Cardiac septum (tissue), 1 donor: ENCODE results near the gene S100A7. TPM values are rescaled to one million over a fixed set of nuclear protein-coding genes. Genes with fewer than 3 reads are reported as not detected.

ENCODE experiments used
- DNase-seq: peaks from one replicate; pipeline ENCODE4 v3.0.0-alpha.2; 2020; ENCODE audit warnings: low spot score
- intact Hi-C: fragments of 100-400 bp; cut with DNase I; formaldehyde crosslinking; loops from one replicate; pipeline ENCODE4 v1.14.0; 2022
- long read RNA-seq: library from polyadenylated mRNA; unstranded; transcript quantifications from one replicate; pipeline ENCODE4 v2.0.0, GENCODE V29; 2021
- total RNA-seq: library from RNA; stranded (reverse); fragmentation: NEBNext Ultra II Directional; extraction: Animal tissue kit (Norgen Biotek cat#: 25700); gene quantifications from one replicate; pipeline ENCODE4 v1.2.1, GENCODE V29; 2021
- donor health status: DM: no; HTN: no; CAD: no.

Gene S100A7
- not detected for total RNA-seq
- long read RNA-seq: 0 reads

GRCh38 chr1:153460551-153460950 is at the start of gene S100A7:
S100A7 (minus strand) TSS chr1:153460651; CDS start chr1:153459013, 1,638 bp downstream.
- intact Hi-C loops: no loop called here
- DNase-seq: no peak

GRCh38 chr1:153509729-153510354 is 49.4 kb upstream of the S100A7 start:
- peak; percentile 80 for DNase-seq
- intact Hi-C loops: loop anchor here (5.0 kb wide), 3 partner anchors 107 to 162 kb away; partner anchors contain the start of genes CHTOP, ILF2 and S100A14

GRCh38 chr1:153509036-153509435 is 48.6 kb upstream of the S100A7 start:
- DNase-seq: no peak
- intact Hi-C loops: loop anchor here (5.0 kb wide), 2 partner anchors 123 to 163 kb away; partner anchors contain the start of genes CHTOP and ILF2

GRCh38 chr1:153507926-153508583 is 47.6 kb upstream of the S100A7 start:
- intact Hi-C loops: loop anchor here (1.0 to 5.0 kb wide), 3 partner anchors 58 to 164 kb away; partner anchors contain the start of genes CHTOP and ILF2
- no peak for DNase-seq

GRCh38 chr1:153506831-153507413 is 46.5 kb upstream of the S100A7 start:
- intact Hi-C loops: loop anchor here (1.0 to 5.0 kb wide), 3 partner anchors 59 to 165 kb away; partner anchors contain the start of genes CHTOP and ILF2
- DNase-seq: peak; percentile 89

GRCh38 chr1:153506386-153506785 is 45.9 kb upstream of the S100A7 start:
- intact Hi-C loops: loop anchor here (5.0 kb wide), 2 partner anchors 126 to 166 kb away; partner anchors contain the start of genes CHTOP and ILF2

GRCh38 chr1:153505576-153505975 is 45.1 kb upstream of the S100A7 start:
- no peak for DNase-seq
- intact Hi-C loops: loop anchor here (5.0 kb wide), 2 partner anchors 127 to 167 kb away; partner anchors contain the start of genes CHTOP and ILF2

More at GRCh38 chr1:153506386-153506785, 45.9 kb upstream of the S100A7 start:
- DNase-seq: no peak

- DNase-seq: no peak
- intact Hi-C loops: no loop called here
These were observed 43.3 kb upstream of the S100A7 start for GRCh38 chr1:153503766-153504165.

GRCh38 chr1:153498746-153499145 is 38.3 kb upstream of the S100A7 start:
- DNase-seq: no peak
- intact Hi-C loops: loop anchor here (5.0 kb wide), 1 partner anchor 101 kb away; no protein-coding TSS in a partner anchor

- intact Hi-C loops: loop anchor here (1.0 to 5.0 kb wide), 2 partner anchors 98 to 140 kb away; no protein-coding TSS in a partner anchor
- no peak for DNase-seq
These were observed 35.1 kb upstream of the S100A7 start for GRCh38 chr1:153495536-153495935.

GRCh38 chr1:153494976-153495535 is 34.6 kb upstream of the S100A7 start:
- intact Hi-C loops: loop anchor here (1.0 to 5.0 kb wide), 2 partner anchors 98 to 140 kb away; no protein-coding TSS in a partner anchor
- DNase-seq: peak; percentile 86

GRCh38 chr1:153493343-153493960 is 33.0 kb upstream of the S100A7 start:
- intact Hi-C loops: no loop called here

GRCh38 chr1:153490272-153491051 is 30.0 kb upstream of the S100A7 start:
- DNase-seq: no peak

More at GRCh38 chr1:153493343-153493960, 33.0 kb upstream of the S100A7 start:
- no peak for DNase-seq

GRCh38 chr1:153488731-153489130 is 28.3 kb upstream of the S100A7 start:
- intact Hi-C loops: no loop called here
- DNase-seq: no peak

More at GRCh38 chr1:153490272-153491051, 30.0 kb upstream of the S100A7 start:
- intact Hi-C loops: no loop called here

GRCh38 chr1:153487707-153488106 is 27.3 kb upstream of the S100A7 start:
- intact Hi-C loops: no loop called here
- no peak for DNase-seq

GRCh38 chr1:153485863-153486262 is 25.4 kb upstream of the S100A7 start:
- DNase-seq: no peak
- intact Hi-C loops: no loop called here

GRCh38 chr1:153483776-153484175 is 23.3 kb upstream of the S100A7 start:
- DNase-seq: no peak
- intact Hi-C loops: no loop called here

GRCh38 chr1:153481124-153481523 is 20.7 kb upstream of the S100A7 start:
- intact Hi-C loops: no loop called here
- no peak for DNase-seq
